ENCODE data around the gene PRXL2C.
"Not testable (repeated sequence)": the region's sequence is repeated elsewhere in the genome, so short reads cannot be mapped to it uniquely, and the experiment has no call there.

PRXL2C gene

DNA sequence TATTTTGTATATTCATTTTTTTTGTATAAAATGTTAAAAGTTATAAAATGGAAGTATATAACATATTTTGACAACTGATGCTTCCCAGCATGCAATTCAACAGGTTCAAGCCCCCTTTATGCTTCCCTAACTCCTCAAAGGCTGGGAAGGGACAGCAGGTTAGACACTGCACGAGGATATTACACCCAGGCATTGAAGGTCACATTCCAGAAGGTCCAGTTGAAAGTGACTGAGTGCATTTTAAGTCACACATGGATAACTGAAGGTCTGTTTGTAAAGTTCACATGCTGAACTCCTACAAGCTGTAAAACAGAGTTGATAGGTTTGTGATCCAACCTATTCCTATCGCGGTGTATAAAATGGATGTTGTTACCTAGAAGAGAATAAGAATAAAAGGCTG is 13.6 kb downstream of the PRXL2C start:
- H3K4me3 ChIP-seq (ENCODE audit: low read depth in 1 of 2, low read length in 1 of 2) = no peak overlapping the region
- no peak for TF ChIP-seq CTCF (IDR thresholded peaks at IDR 0.05)
- no peaks in the 10 kb centered on the region for H3K9me3 ChIP-seq
- no peak overlapping the region for H3K27ac ChIP-seq
- H3K27me3 ChIP-seq = no peaks in the 10 kb centered on the region
- peaks cover 11 to 14% of the 10 kb centered on the region in 2 experiments for H3K4me1 ChIP-seq (ENCODE audit: control insufficient read depth in 1 of 2, insufficient read depth in 1 of 2, low read depth in 1 of 2, low read length in 1 of 2)
- H3K36me3 ChIP-seq = no peaks in the 10 kb centered on the region

DNA sequence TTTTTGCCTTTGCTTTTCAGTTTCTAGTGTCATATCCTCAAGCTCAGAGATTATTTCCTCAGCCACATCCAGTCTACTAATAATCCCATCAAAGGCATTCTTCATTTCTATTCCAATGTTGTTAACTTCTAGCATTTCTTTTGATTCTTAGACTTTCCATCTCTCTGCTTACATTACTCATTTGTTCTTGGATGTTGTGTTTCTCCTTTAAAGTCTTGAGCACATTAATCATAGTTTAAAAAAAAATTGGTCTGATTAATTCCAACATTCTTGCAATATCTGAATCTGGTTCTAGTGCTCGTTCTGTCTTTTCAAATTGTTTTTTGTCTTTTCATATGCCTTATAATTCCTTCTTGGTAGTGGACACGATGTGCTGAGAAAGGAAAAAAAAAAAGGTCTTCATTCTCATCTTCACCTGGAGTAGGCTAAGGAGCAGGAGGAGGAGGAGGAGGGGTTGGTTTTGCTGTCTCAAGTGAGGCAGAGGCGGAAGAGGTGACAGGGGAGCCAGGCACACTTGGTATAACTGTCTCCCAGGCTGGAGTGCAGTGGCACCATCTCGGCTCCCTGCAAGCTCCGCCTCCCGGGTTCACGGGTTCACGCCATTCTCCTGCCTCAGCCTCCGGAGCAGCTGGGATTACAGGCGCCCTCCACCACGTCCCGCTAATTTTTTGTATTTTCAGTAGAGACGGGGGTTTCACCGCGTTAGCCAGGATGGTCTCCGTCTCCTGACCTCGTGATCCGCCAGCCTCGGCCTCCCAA is 16.3 kb downstream of the PRXL2C start:
- H3K4me3 ChIP-seq (ENCODE audit: low read depth in 1 of 2, low read length in 1 of 2) = no peak overlapping the region
- no peaks in the 10 kb centered on the region for H3K27me3 ChIP-seq
- peaks cover 4 to 5% of the 10 kb centered on the region in 2 experiments for H3K4me1 ChIP-seq (ENCODE audit: control insufficient read depth in 1 of 2, insufficient read depth in 1 of 2, low read depth in 1 of 2, low read length in 1 of 2)
- no peaks in the 10 kb centered on the region for H3K9me3 ChIP-seq
- no peak overlapping the region for H3K27ac ChIP-seq
- no peaks in the 10 kb centered on the region for H3K36me3 ChIP-seq
- no peak for TF ChIP-seq CTCF (IDR thresholded peaks at IDR 0.05)

DNA sequence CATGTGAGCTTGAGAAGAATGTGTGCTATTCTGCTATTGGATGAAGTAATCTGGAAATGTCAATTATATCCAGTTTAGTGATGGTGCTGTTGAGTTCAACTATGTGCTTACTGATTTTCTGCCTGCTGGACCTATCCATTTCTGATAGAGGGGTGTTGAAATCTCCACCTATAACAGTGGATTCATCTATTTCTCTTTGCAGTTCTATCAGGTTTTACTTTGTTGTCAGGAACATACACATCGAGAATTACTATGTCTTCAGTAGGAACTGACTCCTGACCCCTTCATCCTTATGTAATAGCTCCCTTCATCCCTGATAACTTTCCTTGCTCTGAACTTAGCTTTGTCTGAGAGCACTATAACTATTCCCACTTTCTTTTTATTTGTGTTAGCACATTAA is 18.7 kb downstream of the PRXL2C start:
- no peak for TF ChIP-seq CTCF (IDR thresholded peaks at IDR 0.05)
- no peaks in the 10 kb centered on the region for H3K9me3 ChIP-seq
- H3K4me1 ChIP-seq (ENCODE audit: control insufficient read depth in 1 of 2, insufficient read depth in 1 of 2, low read depth in 1 of 2, low read length in 1 of 2) = peaks cover 4 to 5% of the 10 kb centered on the region in 2 experiments
- no peaks in the 10 kb centered on the region for H3K36me3 ChIP-seq
- no peak overlapping the region for H3K4me3 ChIP-seq (ENCODE audit: low read depth in 1 of 2, low read length in 1 of 2)
- no peak overlapping the region for H3K27ac ChIP-seq
- peaks cover 17% of the 10 kb centered on the region for H3K27me3 ChIP-seq

DNA sequence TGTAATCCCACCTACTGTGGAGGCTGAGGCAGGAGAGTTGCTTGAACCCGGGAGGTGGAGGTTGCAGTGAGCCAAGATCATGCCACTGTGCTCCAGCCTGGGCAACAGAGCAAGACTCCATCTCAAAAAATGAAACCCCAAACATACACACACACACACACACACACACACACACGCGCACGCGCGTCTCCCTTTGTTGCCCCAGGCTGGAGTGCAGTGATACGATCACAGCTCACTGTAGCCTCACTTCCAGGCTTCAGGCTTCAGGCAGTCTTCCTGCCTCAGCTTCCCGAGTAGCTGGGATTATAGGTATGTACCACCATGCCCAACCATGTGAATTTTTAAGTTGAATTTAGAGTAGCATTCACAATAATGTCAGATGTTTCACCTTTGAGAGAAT is 21.5 kb downstream of the PRXL2C start:
- not testable (repeated sequence) for H3K4me3 ChIP-seq (ENCODE audit: low read depth in 1 of 2, low read length in 1 of 2); H3K9me3 ChIP-seq; H3K36me3 ChIP-seq; H3K27ac ChIP-seq; H3K4me1 ChIP-seq (ENCODE audit: control insufficient read depth in 1 of 2, insufficient read depth in 1 of 2, low read depth in 1 of 2, low read length in 1 of 2)
- H3K27me3 ChIP-seq = peaks cover 27% of the 10 kb centered on the region

GRCh38 chr9:96626912-96627311 is 28.2 kb downstream of the PRXL2C start:
- TF ChIP-seq CTCF (IDR thresholded peaks at IDR 0.05) = no peak
- H3K4me1 ChIP-seq (ENCODE audit: control insufficient read depth in 1 of 2, insufficient read depth in 1 of 2, low read depth in 1 of 2, low read length in 1 of 2) = no peaks in the 10 kb centered on the region
- H3K36me3 ChIP-seq = no peaks in the 10 kb centered on the region
- H3K27ac ChIP-seq = no peak overlapping the region
- peaks cover 33% of the 10 kb centered on the region for H3K27me3 ChIP-seq
- no peak overlapping the region for H3K4me3 ChIP-seq (ENCODE audit: low read depth in 1 of 2, low read length in 1 of 2)
- no peaks in the 10 kb centered on the region for H3K9me3 ChIP-seq

DNA sequence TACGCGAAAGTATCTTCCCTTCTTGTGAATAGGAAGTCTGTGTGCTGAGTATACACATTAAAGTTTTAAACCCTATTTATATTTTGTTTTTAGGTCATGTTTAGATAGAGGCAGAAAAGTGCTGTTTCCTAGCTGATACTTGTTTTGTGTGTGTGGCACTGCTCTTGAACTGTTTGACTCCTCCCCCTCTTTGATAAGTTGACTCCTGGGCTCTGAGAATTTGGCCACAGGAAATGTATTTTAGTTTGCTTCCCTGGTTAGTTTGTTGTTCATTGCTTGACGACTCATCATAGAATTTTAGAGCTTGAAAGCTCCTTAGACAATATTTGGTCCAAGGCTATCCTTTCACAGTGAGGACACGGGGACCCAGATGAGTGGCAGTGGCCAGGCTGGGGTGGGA is 33.5 kb downstream of the PRXL2C start:
- H3K4me1 ChIP-seq (ENCODE audit: control insufficient read depth in 1 of 2, insufficient read depth in 1 of 2, low read depth in 1 of 2, low read length in 1 of 2) = peaks cover 0 to 10% of the 10 kb centered on the region in 2 experiments
- H3K27me3 ChIP-seq = peaks cover 69% of the 10 kb centered on the region
- no peak for TF ChIP-seq CTCF (IDR thresholded peaks at IDR 0.05)
- no peak overlapping the region for H3K27ac ChIP-seq
- no peaks in the 10 kb centered on the region for H3K36me3 ChIP-seq
- H3K9me3 ChIP-seq = no peaks in the 10 kb centered on the region
- H3K4me3 ChIP-seq (ENCODE audit: low read depth in 1 of 2, low read length in 1 of 2) = no peak overlapping the region
